ENCODE measurements around the gene TRIM59. TPM values are rescaled to one million over a fixed set of nuclear protein-coding genes. Genes with fewer than 3 reads are reported as not detected.

The TRIM59 gene
- total RNA-seq, result 7.9 and 8.0 TPM in 2 replicates
- 6.5 TPM for polyA plus RNA-seq (2012)

GRCh38 chr3:160449636-160450598 is at the start of gene TRIM59:
TRIM59 (minus strand) TSS chr3:160449786; CDS start chr3:160439183, 10,603 bp downstream.
- DNase-seq (ENCODE audit: low read depth), result peak; percentile 93

DNA sequence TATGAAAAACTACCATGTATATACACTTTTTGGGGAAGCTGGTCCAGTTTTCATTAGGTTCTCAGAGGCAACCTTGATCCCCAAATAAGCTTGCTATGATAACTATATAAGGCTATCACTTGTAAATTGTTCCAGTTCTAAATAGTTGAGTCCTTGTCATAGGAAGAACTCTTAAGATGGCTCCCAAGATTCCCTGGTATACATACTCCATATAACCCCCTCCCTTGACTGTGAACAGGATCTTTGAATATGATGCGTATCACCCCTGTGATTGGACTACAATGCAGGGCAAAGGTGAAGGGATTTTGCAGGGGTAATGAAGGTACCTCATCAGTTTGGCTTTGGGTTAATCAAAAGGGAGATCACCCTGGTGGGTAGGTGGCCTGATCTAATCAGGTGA is 48.6 kb upstream of the TRIM59 start:
- DNase-seq (ENCODE audit: low read depth), result no peak

DNA sequence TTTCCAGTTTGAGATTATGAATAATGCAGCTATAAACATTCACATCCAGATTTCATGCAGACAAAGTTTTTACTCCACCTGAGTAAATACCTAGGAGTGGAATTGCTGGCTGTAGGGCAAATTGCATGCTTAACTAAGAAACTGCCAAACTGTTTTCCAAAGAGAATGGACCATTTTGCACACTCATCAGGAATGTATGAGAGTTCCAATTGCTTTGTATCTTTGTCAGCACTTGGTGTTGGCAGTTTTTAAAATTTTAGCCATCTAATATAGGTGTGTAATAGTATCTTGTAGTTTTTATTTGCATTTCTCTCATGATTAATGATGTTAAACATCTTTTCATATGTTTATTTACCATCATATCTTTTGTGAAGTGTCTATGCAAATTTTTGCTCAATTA is 40.6 kb upstream of the TRIM59 start:
- DNase-seq (ENCODE audit: low read depth), result no peak

DNA sequence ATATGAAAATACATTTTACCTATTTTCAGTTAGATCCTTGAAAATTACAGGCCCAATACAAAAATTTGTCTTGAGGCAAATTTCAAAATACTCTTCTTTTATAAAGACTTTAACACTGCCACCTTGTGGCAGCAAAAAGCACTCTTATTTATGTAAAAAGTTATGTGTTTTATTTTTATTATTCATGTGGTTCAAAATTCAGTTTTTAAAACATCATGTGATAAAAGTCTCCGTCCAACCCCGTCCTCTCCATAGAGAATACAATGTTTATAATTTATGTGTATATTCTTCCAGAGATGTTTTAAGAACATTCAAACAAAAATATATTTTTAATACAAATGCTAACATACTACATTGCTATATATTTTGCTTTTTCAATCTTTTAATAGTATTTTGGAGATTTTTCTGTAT is 36.9 kb upstream of the TRIM59 start:
- DNase-seq (ENCODE audit: low read depth), result peak; percentile 55

- no peak for DNase-seq (ENCODE audit: low read depth)
Observed at GRCh38 chr3:160482796-160483195, 33.2 kb upstream of the TRIM59 start.

GRCh38 chr3:160481856-160482255 is 32.3 kb upstream of the TRIM59 start:
- no peak for DNase-seq (ENCODE audit: low read depth)

GRCh38 chr3:160480931-160481330 is 31.3 kb upstream of the TRIM59 start:
- no peak for DNase-seq (ENCODE audit: low read depth)

GRCh38 chr3:160479376-160479775 is 29.8 kb upstream of the TRIM59 start:
- DNase-seq (ENCODE audit: low read depth), result no peak

DNA sequence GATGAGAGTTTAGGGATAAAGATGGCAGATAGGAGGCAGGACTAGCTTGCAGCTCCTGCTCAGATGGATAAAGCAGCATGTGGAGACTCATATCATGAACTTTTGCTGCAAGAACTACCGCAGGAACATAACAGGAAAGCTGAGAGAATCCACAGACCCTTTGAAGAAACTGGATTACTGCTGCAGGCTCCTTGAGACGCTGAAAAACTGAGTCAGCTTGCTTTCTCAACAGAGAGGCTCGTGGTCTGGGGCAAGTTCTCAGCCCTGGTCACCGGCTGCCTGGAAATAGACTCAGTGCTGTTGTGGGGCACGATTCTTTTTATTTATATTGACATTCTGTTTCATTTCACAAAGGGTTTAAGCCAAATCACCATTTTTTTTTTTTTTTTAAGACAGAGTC is 28.8 kb upstream of the TRIM59 start:
- no peak for DNase-seq (ENCODE audit: low read depth)

GRCh38 chr3:160477750-160478149 is 28.2 kb upstream of the TRIM59 start:
- no peak for DNase-seq (ENCODE audit: low read depth)

GRCh38 chr3:160475884-160476283 is 26.3 kb upstream of the TRIM59 start:
- DNase-seq (ENCODE audit: low read depth), result no peak

- no peak for DNase-seq (ENCODE audit: low read depth)
Observed at GRCh38 chr3:160475153-160475552, 25.6 kb upstream of the TRIM59 start.

DNA sequence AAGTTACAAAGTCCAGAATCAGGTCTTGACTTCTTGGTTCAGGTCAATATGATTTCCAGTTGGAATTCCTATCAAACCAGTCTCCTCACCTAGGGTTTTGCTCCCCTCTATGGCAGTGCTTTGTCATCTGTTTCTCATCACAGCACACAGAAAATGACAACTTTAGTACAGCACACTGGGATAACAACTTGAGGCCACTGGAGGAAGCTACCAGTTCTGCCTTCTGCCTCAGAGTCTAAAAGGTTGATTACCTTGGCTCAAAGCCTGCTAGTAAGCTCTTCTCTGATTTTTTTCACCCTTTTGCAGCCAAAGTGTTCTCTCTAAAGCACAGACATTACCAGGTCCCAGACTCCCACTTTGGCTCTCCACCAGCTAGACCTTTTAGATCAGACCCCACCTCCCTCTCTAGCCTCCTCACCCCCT is 24.8 kb upstream of the TRIM59 start:
- no peak for DNase-seq (ENCODE audit: low read depth)

DNA sequence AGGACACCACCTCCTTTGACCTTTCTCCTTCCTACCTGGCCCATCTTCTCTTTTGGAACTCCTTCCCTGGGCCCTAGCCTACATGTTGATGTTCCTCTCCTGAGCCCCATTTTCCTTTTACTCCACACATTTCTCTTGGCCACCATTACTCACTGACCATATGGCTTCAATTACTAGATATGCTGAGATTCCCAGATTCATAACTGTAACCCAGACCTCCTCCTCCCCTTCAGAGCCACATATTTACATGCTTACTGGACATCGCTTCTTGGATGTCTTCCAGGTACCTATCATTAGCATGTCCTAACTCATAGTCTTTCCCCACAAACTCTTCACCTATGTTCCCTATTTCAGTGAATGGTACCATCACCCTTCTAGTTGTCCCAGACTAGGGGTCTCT is 24.4 kb upstream of the TRIM59 start:
- DNase-seq (ENCODE audit: low read depth), result no peak

DNA sequence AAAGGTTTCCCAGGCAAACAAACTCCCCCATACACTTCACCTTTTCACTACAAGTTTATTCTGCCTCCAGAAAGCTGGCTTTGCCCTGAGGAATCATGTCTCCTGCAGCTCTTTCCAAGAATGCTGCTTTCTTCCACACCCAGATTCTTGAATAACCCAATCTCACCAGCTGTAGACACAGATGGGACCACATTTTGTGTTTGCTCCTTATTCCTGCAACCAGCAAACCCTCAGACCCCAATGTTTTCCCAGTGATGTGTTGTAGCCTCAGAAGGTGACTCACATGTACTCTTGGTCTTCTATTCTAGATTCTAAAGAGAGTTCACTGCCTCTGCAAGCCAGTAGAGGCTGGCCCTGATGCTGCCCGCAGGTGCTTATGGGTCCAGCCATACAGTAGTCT is 23.6 kb upstream of the TRIM59 start:
- DNase-seq (ENCODE audit: low read depth), result peak; percentile 95

- no peak for DNase-seq (ENCODE audit: low read depth)
Observed at GRCh38 chr3:160472344-160472743, 22.8 kb upstream of the TRIM59 start.

DNA sequence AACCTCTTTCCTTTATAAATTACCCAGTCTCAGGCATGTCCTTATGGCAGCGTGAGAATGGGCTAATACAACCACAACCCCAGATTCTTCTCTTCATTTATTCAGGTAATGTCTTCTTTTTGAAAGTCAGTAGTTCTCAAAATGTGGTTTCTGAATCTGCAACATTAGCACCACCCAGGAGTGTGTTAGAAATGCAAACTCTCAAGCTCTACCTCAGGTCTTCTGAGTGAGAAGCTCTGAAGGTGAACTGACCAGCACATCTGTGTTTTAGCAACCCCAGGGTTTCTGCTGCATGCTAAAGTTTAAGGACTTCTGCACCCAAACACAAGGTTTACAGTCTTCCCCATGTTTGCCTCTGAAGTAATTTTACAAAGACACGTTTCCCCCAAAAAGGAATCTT is 22.3 kb upstream of the TRIM59 start:
- no peak for DNase-seq (ENCODE audit: low read depth)

- no peak for DNase-seq (ENCODE audit: low read depth)
Observed at GRCh38 chr3:160470181-160470580, 20.6 kb upstream of the TRIM59 start.

GRCh38 chr3:160464971-160465370 is 15.4 kb upstream of the TRIM59 start:
- no peak for DNase-seq (ENCODE audit: low read depth)

DNA sequence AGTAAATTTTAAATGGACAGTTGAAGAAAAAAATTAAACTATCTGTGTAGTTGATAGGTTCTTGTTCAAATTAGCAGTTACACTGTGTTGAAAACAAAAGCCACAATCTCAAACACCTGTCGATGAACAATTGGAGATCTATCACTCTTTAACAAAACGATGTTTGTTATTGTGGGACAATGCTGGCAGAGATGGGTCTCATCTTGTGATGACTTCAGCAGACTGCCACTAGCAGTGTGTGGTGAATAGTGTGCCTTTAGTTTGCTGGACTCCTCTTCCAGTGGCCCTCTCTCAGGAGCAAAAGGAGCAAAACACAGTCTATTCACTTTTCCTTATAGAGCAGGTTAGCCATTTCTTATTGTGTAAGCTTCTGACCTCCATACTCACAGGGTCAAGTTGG is 14.7 kb upstream of the TRIM59 start:
- no peak for DNase-seq (ENCODE audit: low read depth)

- DNase-seq (ENCODE audit: low read depth), result no peak
Observed at GRCh38 chr3:160460033-160460432, 10.4 kb upstream of the TRIM59 start.

DNA sequence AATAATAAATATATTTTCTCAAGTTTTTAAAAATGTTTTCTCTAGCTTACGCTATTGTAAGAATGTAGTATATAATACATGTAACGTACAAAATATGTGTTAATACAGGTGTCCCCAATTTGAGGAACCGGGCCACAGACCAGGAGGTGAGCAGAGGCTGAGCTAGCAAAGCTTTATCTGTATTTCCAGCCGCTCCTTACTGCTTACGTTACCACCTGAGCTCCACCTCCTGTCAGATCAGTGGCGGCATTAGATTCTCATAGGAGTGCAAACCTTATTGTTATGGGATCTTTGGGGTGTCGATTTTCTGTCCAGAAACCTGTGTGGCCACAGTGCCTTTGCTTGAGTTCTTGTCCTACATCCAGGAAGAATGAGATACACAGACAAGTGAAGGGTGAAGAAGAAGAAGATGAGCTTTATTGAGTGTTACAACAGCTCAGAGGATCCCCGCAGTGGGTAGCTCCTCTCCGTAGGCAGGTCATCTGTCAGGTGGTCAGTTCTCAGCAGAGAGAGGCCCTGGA is 9.9 kb upstream of the TRIM59 start:
- no peak for DNase-seq (ENCODE audit: low read depth)

DNA sequence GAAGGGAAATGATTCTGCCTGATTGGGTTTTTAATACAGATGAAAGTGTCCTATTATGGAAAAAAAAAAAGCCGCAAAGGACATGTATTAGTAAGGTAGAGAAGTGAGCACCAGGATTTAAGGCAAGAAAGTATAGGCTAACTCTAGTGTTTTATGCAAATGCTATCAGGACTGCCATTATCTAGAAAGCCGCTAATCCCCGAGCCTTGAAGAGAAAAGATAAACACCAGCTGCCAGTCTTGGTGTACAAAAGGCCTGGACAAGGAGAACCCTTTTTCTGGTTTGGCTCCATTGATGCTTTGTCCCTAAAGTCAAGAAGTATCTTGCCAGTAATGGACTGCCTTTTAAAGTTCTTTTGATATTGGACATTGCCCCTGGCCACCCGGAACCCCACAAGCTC is 8.6 kb upstream of the TRIM59 start:
- DNase-seq (ENCODE audit: low read depth), result no peak

Measured in myocyte (in vitro differentiated cells).